ENCODE results near the gene PIEZO2. TPM values are rescaled to one million over a fixed set of nuclear protein-coding genes. Genes with fewer than 3 reads are reported as not detected.
"Not testable (repeated sequence)": the region's sequence is repeated elsewhere in the genome, so short reads cannot be mapped to it uniquely, and the experiment has no call there.

PIEZO2 gene
- total RNA-seq, 1 donor from 2014 or later = 134 TPM

DNA sequence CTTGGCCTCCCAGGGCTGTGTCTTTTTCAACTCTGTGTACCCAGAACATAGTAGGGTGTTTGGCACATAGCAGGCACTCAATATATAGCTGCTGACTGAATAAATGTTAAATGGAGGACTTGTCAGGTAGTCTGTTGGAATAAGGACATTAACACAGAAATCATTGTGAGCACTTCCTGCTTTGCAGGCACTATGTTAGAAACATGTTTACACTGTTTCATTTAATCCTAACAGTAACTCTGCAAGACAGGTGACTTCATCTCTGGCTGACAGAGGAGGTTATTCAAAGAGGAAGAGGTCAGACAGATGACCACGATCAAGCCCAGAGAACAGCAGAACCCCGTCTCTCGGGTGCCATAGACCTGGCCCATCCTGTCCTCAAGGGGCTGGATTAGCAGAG is 28.0 kb upstream of the PIEZO2 start:
- Mint-ChIP-seq H3K4me1 (ENCODE audit: unreplicated experiment) (peaks cover 52% of the 10 kb centered on the region), H3K36me3 (ENCODE audit: unreplicated experiment) (peaks cover 3% of the 10 kb centered on the region), H3K4me3 (ENCODE audit: unreplicated experiment) (no peak overlapping the region), H3K9me3 (ENCODE audit: unreplicated experiment) (peaks cover 3% of the 10 kb centered on the region), H3K27ac (ENCODE audit: unreplicated experiment) (peak overlapping the region; percentile 27), H3K27me3 (ENCODE audit: unreplicated experiment) (no peaks in the 10 kb centered on the region)
- DNase-seq (ENCODE audit: extremely low spot score, unreplicated experiment) = no peak
- TF ChIP-seq CTCF (IDR thresholded peaks at IDR 0.05) = no peak

- TF ChIP-seq CTCF (IDR thresholded peaks at IDR 0.05) = no peak
- peaks cover 3% of the 10 kb centered on the region for H3K36me3 Mint-ChIP-seq (ENCODE audit: unreplicated experiment)
- peaks cover 56% of the 10 kb centered on the region for H3K4me1 Mint-ChIP-seq (ENCODE audit: unreplicated experiment)
- H3K9me3 Mint-ChIP-seq (ENCODE audit: unreplicated experiment) = peaks cover 4% of the 10 kb centered on the region
- no peak overlapping the region for H3K4me3 Mint-ChIP-seq (ENCODE audit: unreplicated experiment)
- peak overlapping the region; percentile 90 for H3K27ac Mint-ChIP-seq (ENCODE audit: unreplicated experiment)
- no peaks in the 10 kb centered on the region for H3K27me3 Mint-ChIP-seq (ENCODE audit: unreplicated experiment)
- no peak for DNase-seq (ENCODE audit: extremely low spot score, unreplicated experiment)
These were observed 27.1 kb upstream of the PIEZO2 start for GRCh38 chr18:11176481-11176881.

DNA sequence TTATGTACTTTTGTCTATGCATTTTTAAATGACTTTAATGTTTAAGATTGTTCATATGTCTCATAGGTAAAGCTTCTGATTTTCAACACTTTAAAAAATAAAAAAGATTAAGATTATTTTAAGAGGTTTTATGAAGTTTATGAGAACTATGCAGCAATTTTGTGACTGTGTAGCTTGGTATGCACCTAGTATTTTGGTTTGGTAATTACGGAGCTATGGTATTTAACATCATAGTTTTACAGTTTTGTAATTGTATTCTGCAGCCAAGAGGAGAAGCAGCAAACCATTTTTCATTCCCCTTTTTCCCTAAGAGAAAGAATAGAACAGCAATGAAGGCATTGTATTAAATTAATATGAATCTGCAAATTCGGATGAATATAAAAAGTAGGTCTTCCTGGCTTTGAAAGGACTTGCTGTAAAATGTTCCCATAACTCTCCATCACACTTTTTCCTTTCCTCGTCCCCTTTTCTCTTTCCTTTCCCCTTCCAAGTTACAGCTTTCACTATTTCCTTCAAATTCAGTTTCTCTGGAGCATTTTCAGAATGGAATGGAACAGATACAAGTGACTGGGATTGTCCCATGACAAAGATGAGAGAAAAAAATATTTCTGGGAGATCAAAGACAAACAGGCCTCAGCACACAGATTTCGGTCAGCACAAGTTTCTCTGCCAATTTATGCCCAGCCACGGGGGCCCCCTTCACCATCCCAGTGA is 26.1 kb upstream of the PIEZO2 start:
- Mint-ChIP-seq H3K27ac (ENCODE audit: unreplicated experiment) (peak overlapping the region; percentile 90), H3K4me3 (ENCODE audit: unreplicated experiment) (no peak overlapping the region), H3K36me3 (ENCODE audit: unreplicated experiment) (peaks cover 3% of the 10 kb centered on the region), H3K9me3 (ENCODE audit: unreplicated experiment) (peaks cover 4% of the 10 kb centered on the region), H3K4me1 (ENCODE audit: unreplicated experiment) (peaks cover 56% of the 10 kb centered on the region), H3K27me3 (ENCODE audit: unreplicated experiment) (no peaks in the 10 kb centered on the region)
- DNase-seq (ENCODE audit: extremely low spot score, unreplicated experiment) = no peak
- TF ChIP-seq CTCF (IDR thresholded peaks at IDR 0.05) = no peak

- H3K36me3 Mint-ChIP-seq (ENCODE audit: unreplicated experiment); H3K27me3 Mint-ChIP-seq (ENCODE audit: unreplicated experiment); DNase-seq (ENCODE audit: extremely low spot score, unreplicated experiment); H3K4me3 Mint-ChIP-seq (ENCODE audit: unreplicated experiment); H3K9me3 Mint-ChIP-seq (ENCODE audit: unreplicated experiment): not testable (repeated sequence)
- Mint-ChIP-seq H3K4me1 (ENCODE audit: unreplicated experiment) (peaks cover 52% of the 10 kb centered on the region), H3K27ac (ENCODE audit: unreplicated experiment) (peak overlapping the region; percentile 51)
These were observed 24.8 kb upstream of the PIEZO2 start for GRCh38 chr18:11174179-11174578.

DNA sequence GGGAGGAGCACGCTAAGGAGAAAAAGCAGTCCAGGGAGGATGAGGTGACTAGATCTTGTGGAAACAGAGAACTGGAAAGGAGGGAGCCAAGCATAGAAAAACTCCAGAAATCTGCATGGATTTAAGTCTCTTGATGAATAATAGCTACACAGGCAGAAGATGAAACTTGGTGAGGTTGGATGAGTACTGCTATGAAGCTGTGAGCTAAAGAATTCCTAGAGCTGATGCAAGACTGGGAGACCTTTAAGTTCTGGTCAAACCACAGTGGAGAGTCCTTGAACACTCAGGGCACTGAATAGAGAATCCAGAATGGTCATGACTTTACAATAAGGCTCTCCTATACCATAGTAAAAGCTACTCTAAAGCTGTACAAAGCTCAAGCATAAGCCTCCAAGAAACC is 18.4 kb upstream of the PIEZO2 start:
- no peak for DNase-seq (ENCODE audit: extremely low spot score, unreplicated experiment)

More for the DNA sequence above, 18.4 kb upstream of the PIEZO2 start:
- H3K27ac Mint-ChIP-seq (ENCODE audit: unreplicated experiment) = no peak overlapping the region
- TF ChIP-seq CTCF (IDR thresholded peaks at IDR 0.05) = no peak
- H3K36me3 Mint-ChIP-seq (ENCODE audit: unreplicated experiment) = peaks cover 5% of the 10 kb centered on the region
- no peaks in the 10 kb centered on the region for H3K27me3 Mint-ChIP-seq (ENCODE audit: unreplicated experiment)
- H3K9me3 Mint-ChIP-seq (ENCODE audit: unreplicated experiment) = peaks cover 8% of the 10 kb centered on the region
- peaks cover 9% of the 10 kb centered on the region for H3K4me1 Mint-ChIP-seq (ENCODE audit: unreplicated experiment)
- no peak overlapping the region for H3K4me3 Mint-ChIP-seq (ENCODE audit: unreplicated experiment)
